Ovary (tissue), 9 donors: Measurements from ENCODE around the gene SAP30L. TPM values are rescaled to one million over a fixed set of nuclear protein-coding genes. Genes with fewer than 3 reads are reported as not detected.

Source experiments
- DNase-seq, 5 donors: peaks; one replicate each; pipeline ENCODE4 v3.0.0-alpha.2; 2019 to 2020
- H3K27ac ChIP-seq, 2 donors: fragments of 200-600 bp; one replicate each; pipeline versions ENCODE4 v1.5.1 to v1.8.0; 2019 to 2022
- H3K27me3 ChIP-seq: fragments of 200-600 bp; one replicate; pipeline ENCODE4 v1.8.0; 2022
- H3K36me3 ChIP-seq: fragments of 200-600 bp; sonication (generic); one replicate; pipeline ENCODE4 v1.5.1; 2019
- H3K4me1 ChIP-seq: one replicate; pipeline ENCODE4 v1.8.1; 2013; ENCODE audit warnings: mild to moderate bottlenecking, moderate library complexity; ENCODE audit not compliant: insufficient read depth
- H3K4me3 ChIP-seq: fragments of 200-600 bp; sonication (generic); one replicate; pipeline ENCODE4 v1.5.1; 2017
- H3K9me3 ChIP-seq, 2 donors: fragments of 200-600 bp in 1 of 2; sonication (generic) in 1 of 2; one replicate each; pipeline versions ENCODE4 v1.5.1 to v1.8.1; 2013 to 2019; ENCODE audit warnings: mild to moderate bottlenecking in 1 of 2, moderate library complexity in 1 of 2
- EP300 ChIP-seq: sonication (generic); formaldehyde crosslinking; IDR thresholded peaks from one replicate; pipeline ENCODE4 v1.6.1; 2017; ENCODE audit warnings: antibody characterized with exemption
- POLR2A ChIP-seq: fragments of 450-650 bp; IDR thresholded peaks from one replicate; pipeline ENCODE4 v1.6.1; 2017; ENCODE audit warnings: antibody characterized with exemption, mild to moderate bottlenecking, moderate library complexity
- WGBS, 3 donors: extraction: QIAGEN DNeasy Blood & Tissue Kit in 1 of 3; methylation state at CpG; one replicate each; pipeline versions ENCODE4 v1.1.5 to v1.1.7; 2013 to 2017; 5-methylcytosine and 5-hydroxymethylcytosine counted together
- intact Hi-C, 4 donors: fragments of 100-400 bp; cut with DNase I; formaldehyde crosslinking; loops; one replicate each; pipeline versions ENCODE4 v1.11.0 to v1.15.1; 2022 to 2023
- polyA plus RNA-seq, 2 donors: library from polyadenylated mRNA; stranded (reverse); fragments of 200-250 nt in 1 of 2; fragments of 350-450 nt in 1 of 2; fragmentation: Illumina TruSeq in 1 of 2; extraction: RNeasy Lipid Tissue Mini Kit (QIAGEN cat#74804) in 1 of 2; gene quantifications; one replicate each; pipeline ENCODE4 v1.2.3, GENCODE V29; 2013 to 2014
- total RNA-seq, 7 donors: library from RNA; depleted of rRNA in 2 of 7; stranded (reverse); fragments of >200 nt in 2 of 7; fragmentation: NEBNext Ultra II Directional in 3 of 7; extraction: Animal tissue kit (Norgen Biotek cat#: 25700) in 3 of 7; gene quantifications; one replicate each; pipeline versions ENCODE4 v1.1.0 to v1.2.4, GENCODE V29; 2016 to 2023
- TF ChIP-seq, protein P1 (sequence below), 3 donors: fragments of 450-650 bp in 2 of 3; fragments of 200-600 bp in 1 of 3; IDR thresholded peaks; one replicate each; pipeline versions ENCODE4 v1.5.1 to v1.8.0; 2016 to 2022; ENCODE audit warnings: antibody characterized with exemption in 3 of 3, mild to moderate bottlenecking in 1 of 3
- donor health status: DM: no; HTN: no; CAD: no; lungs with moderate emphysema.
- donor health status: DM: no; HTN: no; CAD: no.
- donor health status: Bipolar disorder and iron deficiency.
- donor health status: DM: yes; HTN: yes; CAD: no.
- donor health status: DM: no; HTN: no; CAD: no.
- donor health status: DM: yes; HTN: yes; CAD: no.

SAP30L gene
- total and polyA plus RNA-seq, 9 donors: 18.7 to 63.1 (median 41.5) TPM

DNA sequence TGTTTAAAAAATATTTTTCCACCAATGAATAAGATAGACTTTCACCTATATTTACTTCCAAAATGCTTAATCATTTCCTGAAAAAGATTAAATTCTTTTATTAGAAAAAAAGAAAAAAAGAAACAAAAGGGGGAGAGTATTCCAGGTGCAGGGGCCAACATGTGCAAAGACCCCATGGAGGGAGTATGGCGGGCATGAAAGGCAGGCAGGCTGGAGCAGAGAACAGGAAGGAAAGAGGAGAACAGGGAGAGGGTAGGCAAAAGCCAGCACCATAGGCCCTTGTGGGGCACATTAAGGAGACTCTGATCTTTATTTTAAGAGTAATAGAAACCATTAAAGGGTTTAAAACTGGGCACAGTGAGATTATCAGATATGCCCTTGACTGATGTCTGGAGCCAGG is 16.5 kb upstream of the SAP30L start:
- Histone ChIP-seq H3K27ac (no peak overlapping the region), H3K4me1 (no peaks in the 10 kb centered on the region), H3K27me3 (no peaks in the 10 kb centered on the region), H3K36me3 (no peaks in the 10 kb centered on the region), H3K4me3 (no peak overlapping the region), H3K9me3 (no peaks in the 10 kb centered on the region)
- no peak for DNase-seq
- 84 to 92% (median 85%) methylated on average over 1 of the region's 1 CpG for WGBS, 3 donors
- intact Hi-C loops: no loop called here
- TF ChIP-seq POLR2A: no peak
- TF ChIP-seq, protein P1, sequence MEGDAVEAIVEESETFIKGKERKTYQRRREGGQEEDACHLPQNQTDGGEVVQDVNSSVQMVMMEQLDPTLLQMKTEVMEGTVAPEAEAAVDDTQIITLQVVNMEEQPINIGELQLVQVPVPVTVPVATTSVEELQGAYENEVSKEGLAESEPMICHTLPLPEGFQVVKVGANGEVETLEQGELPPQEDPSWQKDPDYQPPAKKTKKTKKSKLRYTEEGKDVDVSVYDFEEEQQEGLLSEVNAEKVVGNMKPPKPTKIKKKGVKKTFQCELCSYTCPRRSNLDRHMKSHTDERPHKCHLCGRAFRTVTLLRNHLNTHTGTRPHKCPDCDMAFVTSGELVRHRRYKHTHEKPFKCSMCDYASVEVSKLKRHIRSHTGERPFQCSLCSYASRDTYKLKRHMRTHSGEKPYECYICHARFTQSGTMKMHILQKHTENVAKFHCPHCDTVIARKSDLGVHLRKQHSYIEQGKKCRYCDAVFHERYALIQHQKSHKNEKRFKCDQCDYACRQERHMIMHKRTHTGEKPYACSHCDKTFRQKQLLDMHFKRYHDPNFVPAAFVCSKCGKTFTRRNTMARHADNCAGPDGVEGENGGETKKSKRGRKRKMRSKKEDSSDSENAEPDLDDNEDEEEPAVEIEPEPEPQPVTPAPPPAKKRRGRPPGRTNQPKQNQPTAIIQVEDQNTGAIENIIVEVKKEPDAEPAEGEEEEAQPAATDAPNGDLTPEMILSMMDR (IDR thresholded peaks at IDR 0.05): no peak
- no peak for TF ChIP-seq EP300

DNA sequence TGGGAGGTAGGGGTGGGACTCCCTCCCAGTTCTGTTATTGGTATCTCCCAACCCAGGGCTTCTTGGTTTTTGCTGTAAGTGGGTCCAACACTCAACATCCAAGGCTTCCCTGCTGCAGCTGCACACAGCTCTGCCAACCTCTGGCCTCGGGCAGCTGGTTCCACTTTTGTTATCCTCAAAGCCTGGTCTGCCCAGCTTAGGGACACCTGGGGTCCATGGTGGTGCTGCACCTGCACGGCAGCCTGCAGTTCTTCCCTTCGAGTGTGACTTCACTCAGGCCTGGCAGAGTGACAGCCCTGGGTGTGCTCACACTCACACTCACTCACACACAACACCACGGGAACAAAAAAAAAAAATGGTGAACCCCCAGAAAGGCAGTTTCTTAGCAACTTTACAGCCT is 15.3 kb upstream of the SAP30L start:
- Histone ChIP-seq H3K27me3 (no peaks in the 10 kb centered on the region), H3K27ac (no peak overlapping the region), H3K4me1 (no peaks in the 10 kb centered on the region), H3K4me3 (no peak overlapping the region), H3K9me3 (no peaks in the 10 kb centered on the region), H3K36me3 (no peaks in the 10 kb centered on the region)
- intact Hi-C loops: no loop called here
- no peak for DNase-seq
- TF ChIP-seq EP300 (no peak), POLR2A (no peak)
- TF ChIP-seq, protein P1 (IDR thresholded peaks at IDR 0.05): no peak
- WGBS, 3 donors: 47 to 77% (median 55%) methylated on average over 4 of the region's 4 CpGs

DNA sequence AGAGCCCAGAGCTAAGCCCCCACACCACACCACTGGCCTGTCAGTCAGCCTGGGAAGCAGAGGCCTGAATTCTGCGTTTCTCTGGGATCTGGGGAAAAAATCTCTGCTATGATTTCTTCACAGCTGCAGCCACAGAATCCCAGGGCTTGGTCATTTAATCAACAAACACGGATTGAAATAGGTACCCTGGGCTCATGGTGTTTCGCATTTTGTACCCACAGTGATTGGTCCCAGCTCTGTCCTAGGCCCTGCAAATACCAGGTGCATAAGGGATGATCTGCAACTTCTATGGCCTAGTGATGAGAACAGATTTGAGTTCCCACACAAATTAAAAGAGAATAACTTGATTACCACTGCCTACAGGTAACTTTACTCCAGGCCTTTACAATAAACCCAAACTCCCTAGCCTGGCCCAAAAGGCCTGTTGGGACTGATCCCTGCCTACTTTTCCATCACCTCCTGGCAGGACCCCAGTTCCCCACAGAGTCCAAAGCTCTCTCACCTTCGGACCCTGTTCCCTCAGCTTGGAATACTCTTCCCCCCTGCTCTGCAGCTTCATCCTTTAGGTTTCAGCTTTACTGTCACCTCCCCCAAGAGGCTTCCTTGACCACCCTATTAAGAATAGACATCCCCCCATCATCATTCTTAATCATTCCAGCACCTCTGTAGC is 14.7 kb upstream of the SAP30L start:
- DNase-seq: no peak
- WGBS, 3 donors: 79 to 84% (median 81%) methylated on average over 4 of the region's 4 CpGs
- H3K27me3 ChIP-seq: no peaks in the 10 kb centered on the region
- no peak overlapping the region for H3K4me3 ChIP-seq
- H3K27ac ChIP-seq: no peak overlapping the region
- H3K4me1 ChIP-seq: no peaks in the 10 kb centered on the region
- intact Hi-C loops: no loop called here
- TF ChIP-seq, protein P1 (IDR thresholded peaks at IDR 0.05): no peak
- TF ChIP-seq EP300 (no peak), POLR2A (no peak)
- no peaks in the 10 kb centered on the region for H3K36me3 ChIP-seq
- no peaks in the 10 kb centered on the region for H3K9me3 ChIP-seq

DNA sequence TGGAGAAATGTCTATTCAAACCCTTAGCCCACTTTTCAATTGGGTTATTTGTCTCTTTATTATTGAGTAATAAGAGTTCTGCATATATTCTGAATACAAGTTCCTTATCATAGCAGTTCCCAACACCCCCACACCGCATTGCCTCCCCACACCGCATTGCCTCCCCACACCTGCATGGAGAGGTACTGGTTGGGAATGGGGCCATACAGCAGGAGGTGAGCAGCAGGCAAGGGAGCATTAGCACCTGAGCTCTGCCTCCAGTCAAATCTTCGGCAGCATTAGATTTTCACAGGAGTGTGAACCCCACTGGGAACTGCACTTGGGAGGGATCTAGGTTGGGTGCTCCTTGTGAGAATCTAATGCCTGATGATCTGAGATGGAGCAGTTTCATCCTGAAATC is 10.6 kb upstream of the SAP30L start:
- TF ChIP-seq POLR2A (no peak), EP300 (no peak)
- TF ChIP-seq, protein P1 (IDR thresholded peaks at IDR 0.05): no peak

More for the DNA sequence above, 10.6 kb upstream of the SAP30L start:
- intact Hi-C loops: no loop called here
- WGBS, 3 donors: 96 to 98% (median 97%) methylated on average over 3 of the region's 3 CpGs
- DNase-seq: no peak
- Histone ChIP-seq H3K36me3 (no peaks in the 10 kb centered on the region), H3K27ac (no peak overlapping the region), H3K4me3 (no peak overlapping the region), H3K9me3 (no peaks in the 10 kb centered on the region), H3K4me1 (no peaks in the 10 kb centered on the region), H3K27me3 (no peaks in the 10 kb centered on the region)
